Endothelial cell of umbilical vein (primary cell): ENCODE data around the gene NAV2. TPM values are rescaled to one million over a fixed set of nuclear protein-coding genes. Genes with fewer than 3 reads are reported as not detected.

Experiments used
- BruUV-seq: library from RNA; stranded (reverse); fragments of 400-500 nt; replicated peaks from 2 replicates; lab custom pipeline; 2021; lab: Mats Ljungman, UMichigan
- CTCF ChIA-PET: fragments of 300-600, 350-600 bp; sonication (Branson Sonifier 250); formaldehyde crosslinking; loops from one replicate; lab custom pipeline; 2021; ENCODE audit warnings: antibody characterized with exemption, inconsistent platforms; lab: Charles Lee
- POLR2A ChIA-PET: fragments of 300-600, 350-600 bp; sonication (Branson Sonifier 250); formaldehyde crosslinking; loops from one replicate; lab custom pipeline; 2021; ENCODE audit warnings: antibody characterized with exemption, inconsistent platforms; lab: Charles Lee
- DNase-seq: peaks from one replicate; pipeline ENCODE4 v3.0.0-alpha.2; 2011; ENCODE audit warnings: low read depth, low spot score
- FAIRE-seq: peaks from 2 replicates; lab custom pipeline; 2011; peaks lifted over from hg19 to GRCh38; lab: Jason Lieb, UNC
- H2AFZ ChIP-seq: 2 replicates; pipeline ENCODE4 v1.6.0; 2012; ENCODE audit warnings: low read depth, low read length, control low read depth, inconsistent platforms
- H3K27ac ChIP-seq: 2 replicates; pipeline ENCODE4 v1.5.1; 2011; ENCODE audit warnings: low read depth, mild to moderate bottlenecking, control low read depth, low read length, moderate library complexity; ENCODE audit not compliant: insufficient read depth
- H3K27me3 ChIP-seq, 2 experiments: 2 replicates each; pipeline versions ENCODE4 v1.6.0 to v1.6.1; 2011; ENCODE audit warnings: low read length in 2 of 2, mixed read lengths in 1 of 2; ENCODE audit not compliant: control insufficient read depth in 2 of 2, insufficient read depth in 2 of 2
- H3K36me3 ChIP-seq, 2 experiments: 2 replicates in 1 of 2; 3 replicates in 1 of 2; pipeline ENCODE4 v1.5.1; 2011; ENCODE audit warnings: low read length in 2 of 2, mild to moderate bottlenecking in 1 of 2, moderate library complexity in 1 of 2; ENCODE audit not compliant: control insufficient read depth in 2 of 2, insufficient read depth in 2 of 2; ENCODE audit errors: extremely low read depth in 1 of 2
- H3K4me1 ChIP-seq: 3 replicates; pipeline ENCODE4 v1.5.1; 2011; ENCODE audit warnings: mild to moderate bottlenecking, low read length; ENCODE audit not compliant: control insufficient read depth, insufficient read depth; ENCODE audit errors: extremely low read depth
- H3K4me2 ChIP-seq: 2 replicates; pipeline ENCODE4 v1.6.1; 2011; ENCODE audit warnings: low read length, control low read depth, mixed read lengths; ENCODE audit not compliant: insufficient read depth
- H3K4me3 ChIP-seq, 3 experiments: fragments of 200-600 bp in 1 of 3; sonication (generic), shearing (Covaris generic) in 1 of 3; replicated peaks in 1 of 3; 2 replicates each; pipeline ENCODE4 v1.5.1; 2011 to 2016; ENCODE audit warnings: control low read depth in 3 of 3, low read length in 3 of 3, mild to moderate bottlenecking in 2 of 3, inconsistent platforms in 1 of 3, low read depth in 1 of 3, moderate library complexity in 1 of 3; ENCODE audit not compliant: insufficient read depth in 1 of 3
- H3K79me2 ChIP-seq: 2 replicates; pipeline ENCODE4 v1.6.0; 2012; ENCODE audit warnings: low read length, inconsistent platforms; ENCODE audit not compliant: control insufficient read depth, insufficient read depth
- H3K9ac ChIP-seq: replicated peaks from 2 replicates; pipeline ENCODE3; 2011; ENCODE audit warnings: low read length, control low read depth; ENCODE audit not compliant: insufficient read depth; ENCODE audit errors: extremely low read depth
- H3K9me1 ChIP-seq: replicated peaks from 3 replicates; pipeline ENCODE4 v1.6.0; 2011; ENCODE audit warnings: mild to moderate bottlenecking, low read length; ENCODE audit not compliant: control insufficient read depth, insufficient read depth; ENCODE audit errors: extremely low read depth
- H3K9me3 ChIP-seq: replicated peaks from 2 replicates; pipeline ENCODE4 v1.5.1; 2012; ENCODE audit warnings: low read length, inconsistent platforms; ENCODE audit not compliant: control insufficient read depth, insufficient read depth
- H4K20me1 ChIP-seq: replicated peaks from 2 replicates; pipeline ENCODE3; 2011; ENCODE audit warnings: mild to moderate bottlenecking, low read length; ENCODE audit not compliant: control insufficient read depth, insufficient read depth; ENCODE audit errors: extremely low read depth
- FOS ChIP-seq: IDR thresholded peaks from 2 replicates; pipeline ENCODE4 v1.6.1; 2011; ENCODE audit warnings: mild to moderate bottlenecking, low read length, moderate library complexity, borderline replicate concordance; ENCODE audit not compliant: insufficient read depth
- GATA2 ChIP-seq: IDR thresholded peaks from 2 replicates; pipeline ENCODE4 v1.7.0; 2011; ENCODE audit warnings: low read depth, mild to moderate bottlenecking, moderate library complexity, mixed read lengths, low read length; ENCODE audit not compliant: insufficient read length, insufficient read depth
- JUN ChIP-seq: IDR thresholded peaks from 2 replicates; pipeline ENCODE4 v1.6.1; 2011; ENCODE audit warnings: borderline replicate concordance, low read depth; ENCODE audit not compliant: insufficient read length, insufficient read depth
- MYC ChIP-seq: IDR thresholded peaks from one replicate; pipeline ENCODE4 v1.6.1; 2011; ENCODE audit warnings: mild to moderate bottlenecking, low read depth, low read length
- dilution Hi-C: fragments of 300-500 bp; cut with MboI; formaldehyde crosslinking; loops from one replicate; pipeline ENCODE4 v1.15.0; 2019; ENCODE audit warnings: low sequenced_read_pairs; ENCODE audit not compliant: extremely low pct_ligation_motif_present
- intact Hi-C: fragments of 100-400 bp; cut with micrococcal nuclease; formaldehyde crosslinking; loops from one replicate; pipeline ENCODE4 v1.10.0; 2022
- polyA plus RNA-seq, 4 experiments: library from polyadenylated mRNA; depleted of rRNA in 3 of 4; stranded (reverse) in 3 of 4; unstranded in 1 of 4; fragments of >200 nt; gene quantifications; 2 replicates each; pipeline versions ENCODE4 v1.2.1 to v1.2.3, GENCODE V29; 2011 to 2012; ENCODE audit warnings: missing spikeins in 1 of 4
- total RNA-seq: library from RNA; stranded (reverse); gene quantifications from 2 replicates; pipeline ENCODE4 v1.2.3, GENCODE V29; 2021
- TF ChIP-seq, protein P1 (sequence below): IDR thresholded peaks from 2 replicates; pipeline ENCODE4 v1.6.1; 2011; ENCODE audit not compliant: insufficient read depth, insufficient read length
- TF ChIP-seq, protein P2 (sequence below), 2 donors: IDR thresholded peaks; 1 replicate in 1 of 2; 2 replicates in 1 of 2; pipeline ENCODE4 v1.5.1; 2011; ENCODE audit warnings: low read length in 2 of 2, mild to moderate bottlenecking in 2 of 2, moderate library complexity in 2 of 2, control low read depth in 1 of 2, inconsistent platforms in 1 of 2, low read depth in 1 of 2; ENCODE audit not compliant: insufficient read depth in 1 of 2; ENCODE audit errors: extremely low read depth in 1 of 2

Gene NAV2
- total and polyA plus RNA-seq, 2 donors (not counting 3 experiments of a cell fraction or from before 2014, with no cell fraction given): 10.9 to 68.0 TPM

DNA sequence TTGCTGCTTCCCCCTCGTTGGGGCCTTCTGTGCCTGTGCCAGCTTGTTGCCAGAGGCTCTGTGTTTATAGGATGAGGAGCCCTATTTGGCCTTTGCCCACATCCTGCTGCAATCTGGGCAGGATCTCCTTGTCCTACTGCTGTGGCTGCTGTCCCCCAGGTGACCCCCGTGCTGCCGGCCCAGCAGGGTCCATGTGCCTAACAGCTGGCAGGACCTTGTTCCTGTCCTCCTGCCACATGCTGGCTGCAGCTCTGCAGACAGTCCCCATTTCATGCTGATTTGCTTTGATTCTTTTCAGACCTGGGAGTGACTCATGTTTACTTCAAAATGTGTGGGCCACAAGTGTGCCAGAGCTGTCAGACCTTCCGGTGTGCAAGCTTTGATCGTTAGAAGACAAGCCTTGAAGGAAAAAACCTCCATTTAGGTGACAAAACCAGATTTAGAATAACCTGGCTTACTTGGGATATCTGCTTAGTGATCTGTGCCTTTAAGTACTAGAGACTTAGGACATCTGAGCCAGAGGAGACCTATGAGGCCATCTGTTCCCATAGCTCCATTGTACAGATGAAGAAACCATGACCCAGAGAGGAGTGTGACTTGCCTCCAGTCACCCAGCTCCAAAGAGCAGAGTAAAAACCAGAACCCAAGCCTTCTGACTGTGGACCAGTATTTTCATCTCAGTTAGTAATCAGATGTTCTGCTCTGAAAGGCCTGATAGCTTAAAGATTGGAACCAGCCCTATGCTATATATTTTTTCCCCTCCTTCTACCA is 11.1 kb downstream of the NAV2 start:
- Histone ChIP-seq H3K79me2 (peaks cover 96% of the 10 kb centered on the region), H3K4me2 (peak overlapping the region; percentile 14)
- POLR2A ChIA-PET: interaction anchor here (1.1 kb wide), 1 partner anchor 9 kb away, joined by 6 read pairs; no protein-coding TSS in a partner anchor

DNA sequence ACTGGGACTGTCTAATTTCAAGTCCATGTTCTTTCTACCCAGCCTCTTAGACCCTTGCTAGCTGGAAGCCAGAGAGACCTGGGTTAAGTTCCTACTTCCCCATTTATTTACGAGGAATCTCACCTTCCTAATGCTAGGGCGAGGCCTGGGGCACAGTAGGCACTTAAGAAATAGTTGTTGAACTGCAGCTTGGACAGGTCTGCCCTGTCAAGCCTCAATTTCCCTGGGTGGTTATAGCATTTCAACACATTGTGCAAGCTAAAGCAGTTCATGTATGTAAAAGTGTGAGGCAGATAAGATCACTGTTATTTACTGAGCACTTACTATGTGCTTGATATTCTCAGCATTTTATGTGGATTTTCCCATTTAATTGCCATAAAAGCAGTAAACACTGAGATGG is 12.1 kb downstream of the NAV2 start:
- FAIRE-seq (no peak), DNase-seq (no peak)
- Histone ChIP-seq H3K9me3 (no peaks in the 10 kb centered on the region), H3K27ac (no peak overlapping the region), H4K20me1 (no peaks in the 10 kb centered on the region), H3K4me3 (no peak overlapping the region), H3K27me3 (no peaks in the 10 kb centered on the region), H3K9me1 (no peaks in the 10 kb centered on the region), H2AFZ (no peak overlapping the region), H3K4me2 (no peak overlapping the region), H3K79me2 (peaks cover 96% of the 10 kb centered on the region), H3K36me3 (no peaks in the 10 kb centered on the region), H3K9ac (no peak overlapping the region), H3K4me1 (peaks cover 25% of the 10 kb centered on the region)
- CTCF ChIA-PET: interaction anchor here (1.7 to 2.0 kb wide), 2 partner anchors 161 to 165 kb away, joined by 4 to 9 read pairs; no protein-coding TSS in a partner anchor
- no TSS peak for BruUV-seq
- intact Hi-C loops (no loop called here), dilution Hi-C loops (loop anchor here (10.0 kb wide), 1 partner anchor 160 kb away; no protein-coding TSS in a partner anchor)
- TF ChIP-seq, protein P1, sequence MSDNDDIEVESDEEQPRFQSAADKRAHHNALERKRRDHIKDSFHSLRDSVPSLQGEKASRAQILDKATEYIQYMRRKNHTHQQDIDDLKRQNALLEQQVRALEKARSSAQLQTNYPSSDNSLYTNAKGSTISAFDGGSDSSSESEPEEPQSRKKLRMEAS: no peak
- TF ChIP-seq, protein P2, sequence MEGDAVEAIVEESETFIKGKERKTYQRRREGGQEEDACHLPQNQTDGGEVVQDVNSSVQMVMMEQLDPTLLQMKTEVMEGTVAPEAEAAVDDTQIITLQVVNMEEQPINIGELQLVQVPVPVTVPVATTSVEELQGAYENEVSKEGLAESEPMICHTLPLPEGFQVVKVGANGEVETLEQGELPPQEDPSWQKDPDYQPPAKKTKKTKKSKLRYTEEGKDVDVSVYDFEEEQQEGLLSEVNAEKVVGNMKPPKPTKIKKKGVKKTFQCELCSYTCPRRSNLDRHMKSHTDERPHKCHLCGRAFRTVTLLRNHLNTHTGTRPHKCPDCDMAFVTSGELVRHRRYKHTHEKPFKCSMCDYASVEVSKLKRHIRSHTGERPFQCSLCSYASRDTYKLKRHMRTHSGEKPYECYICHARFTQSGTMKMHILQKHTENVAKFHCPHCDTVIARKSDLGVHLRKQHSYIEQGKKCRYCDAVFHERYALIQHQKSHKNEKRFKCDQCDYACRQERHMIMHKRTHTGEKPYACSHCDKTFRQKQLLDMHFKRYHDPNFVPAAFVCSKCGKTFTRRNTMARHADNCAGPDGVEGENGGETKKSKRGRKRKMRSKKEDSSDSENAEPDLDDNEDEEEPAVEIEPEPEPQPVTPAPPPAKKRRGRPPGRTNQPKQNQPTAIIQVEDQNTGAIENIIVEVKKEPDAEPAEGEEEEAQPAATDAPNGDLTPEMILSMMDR (IDR thresholded peaks at IDR 0.05; ENCODE audit: extremely low read depth in 1 of 2, insufficient read depth in 1 of 2, low read depth in 1 of 2, low read length in 2 of 2): no peak
- no peak for TF ChIP-seq GATA2
- TF ChIP-seq JUN: no peak
- no peak for TF ChIP-seq MYC
- TF ChIP-seq FOS: no peak
- POLR2A ChIA-PET: no interaction called here

More for the DNA sequence above, 11.1 kb downstream of the NAV2 start:
- peaks cover 25% of the 10 kb centered on the region for H3K4me1 ChIP-seq
- no peak overlapping the region for H3K9ac ChIP-seq
- no peaks in the 10 kb centered on the region for H3K36me3 ChIP-seq
- peak overlapping the region; percentile 65 for H3K27ac ChIP-seq
- H2AFZ ChIP-seq: no peak overlapping the region
- intact Hi-C loops: no loop called here
- CTCF ChIA-PET: interaction anchor here (1.3 to 2.3 kb wide), 5 partner anchors 9 to 164 kb away, joined by 3 to 11 read pairs (median 9); no protein-coding TSS in a partner anchor
- peak; percentile 79 for FAIRE-seq
- BruUV-seq: no TSS peak
- no peaks in the 10 kb centered on the region for H3K9me1 ChIP-seq
- no peak overlapping the region for H3K4me3 ChIP-seq
- H4K20me1 ChIP-seq: no peaks in the 10 kb centered on the region
- DNase-seq: peak; percentile 72
- dilution Hi-C loops: loop anchor here (10.0 kb wide), 1 partner anchor 159 kb away; no protein-coding TSS in a partner anchor
- no peaks in the 10 kb centered on the region for H3K27me3 ChIP-seq
- no peaks in the 10 kb centered on the region for H3K9me3 ChIP-seq
- TF ChIP-seq FOS: no peak
- TF ChIP-seq GATA2: peak; percentile 12
